ACHN (cell line): ENCODE results near the gene FOXL1.
"Not testable (repeated sequence)": the region's sequence is repeated elsewhere in the genome, so short reads cannot be mapped to it uniquely, and the experiment has no call there.

Experiments used
- DNase-seq: peaks from one replicate; pipeline ENCODE4 v3.0.0-alpha.2; 2015
- in situ Hi-C: cut with HindIII; loops from 2 replicates; pipeline ENCODE4 v1.10.0; 2017; ENCODE audit warnings: low sequenced_read_pairs, low pct_ligation_motif_present, low pct_unique_long_range_greater_than_20kb

Gene FOXL1

GRCh38 chr16:86575754-86576557 is 2.4 kb upstream of the FOXL1 start:
- DNase-seq = peak; percentile 98
- in situ Hi-C loops = no loop called here

GRCh38 chr16:86576591-86577313 is 1.6 kb upstream of the FOXL1 start:
- in situ Hi-C loops = no loop called here
- DNase-seq = no peak

- in situ Hi-C loops = no loop called here
Measured at GRCh38 chr16:86577314-86577971, 906 bp upstream of the FOXL1 start.

DNA sequence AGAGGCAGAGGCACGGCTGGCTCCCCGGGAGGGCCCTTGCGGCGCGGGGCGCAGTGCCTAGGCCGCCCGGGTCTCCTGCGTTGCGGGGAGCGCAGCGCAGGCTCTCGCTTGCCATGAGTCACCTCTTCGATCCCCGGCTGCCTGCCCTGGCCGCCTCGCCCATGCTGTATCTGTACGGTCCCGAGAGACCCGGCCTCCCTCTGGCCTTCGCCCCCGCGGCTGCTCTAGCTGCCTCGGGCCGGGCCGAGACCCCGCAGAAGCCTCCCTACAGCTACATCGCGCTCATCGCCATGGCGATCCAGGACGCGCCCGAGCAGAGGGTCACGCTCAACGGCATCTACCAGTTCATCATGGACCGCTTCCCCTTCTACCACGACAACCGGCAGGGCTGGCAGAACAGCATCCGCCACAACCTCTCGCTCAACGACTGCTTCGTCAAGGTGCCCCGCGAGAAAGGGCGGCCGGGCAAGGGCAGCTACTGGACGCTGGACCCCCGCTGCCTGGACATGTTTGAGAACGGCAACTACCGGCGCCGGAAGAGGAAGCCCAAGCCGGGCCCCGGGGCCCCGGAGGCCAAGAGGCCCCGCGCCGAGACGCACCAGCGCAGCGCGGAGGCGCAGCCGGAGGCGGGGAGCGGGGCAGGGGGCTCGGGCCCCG is 390 bp downstream of the FOXL1 start:
- DNase-seq = no peak
- in situ Hi-C loops = no loop called here

More at GRCh38 chr16:86577314-86577971, 906 bp upstream of the FOXL1 start:
- no peak for DNase-seq

- no peak for DNase-seq
- in situ Hi-C loops = no loop called here
Measured at GRCh38 chr16:86579268-86580062, 1.1 kb downstream of the FOXL1 start.

- DNase-seq = no peak
- in situ Hi-C loops = no loop called here
Measured at GRCh38 chr16:86580063-86580790, 1.9 kb downstream of the FOXL1 start.

DNA sequence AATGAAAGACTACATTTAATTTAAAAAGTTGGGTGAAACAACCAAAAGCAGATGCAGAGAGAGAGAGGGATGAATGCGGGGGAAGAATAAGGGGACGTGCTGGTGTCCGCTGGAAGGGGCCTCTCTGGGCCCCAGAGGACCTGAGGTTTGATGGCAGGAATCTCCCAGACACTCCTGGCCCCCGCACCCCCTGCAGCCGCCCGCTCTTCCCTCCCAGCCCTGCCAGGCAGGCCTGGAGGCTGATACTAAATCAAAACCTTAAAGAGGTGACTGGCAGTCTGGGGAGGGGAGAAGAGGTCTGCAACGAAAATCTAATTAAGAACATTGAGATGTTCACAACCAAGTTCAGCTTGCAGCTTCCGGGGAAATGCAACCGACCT is 2.4 kb downstream of the FOXL1 start:
- DNase-seq = no peak
- in situ Hi-C loops = no loop called here

DNA sequence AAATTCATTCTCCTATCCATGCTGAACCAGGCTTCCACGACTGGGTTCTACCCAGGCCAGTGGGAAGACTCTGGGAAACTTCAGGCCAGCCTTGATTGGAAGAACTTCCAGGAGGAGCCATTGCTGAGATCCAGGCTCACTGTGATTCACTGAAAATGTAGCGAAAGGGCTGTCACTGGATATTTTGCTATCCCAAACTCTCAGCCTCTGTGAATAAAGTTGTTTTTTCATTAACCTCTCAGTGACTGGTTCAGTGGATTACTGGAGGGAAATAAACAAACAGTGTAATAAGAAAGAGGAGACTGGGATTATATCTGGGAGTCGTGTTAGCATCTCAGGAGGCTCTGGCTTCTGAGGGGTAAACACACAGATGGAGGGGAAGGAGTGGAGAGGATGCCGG is 3.1 kb downstream of the FOXL1 start:
- in situ Hi-C loops = no loop called here
- DNase-seq = no peak

DNA sequence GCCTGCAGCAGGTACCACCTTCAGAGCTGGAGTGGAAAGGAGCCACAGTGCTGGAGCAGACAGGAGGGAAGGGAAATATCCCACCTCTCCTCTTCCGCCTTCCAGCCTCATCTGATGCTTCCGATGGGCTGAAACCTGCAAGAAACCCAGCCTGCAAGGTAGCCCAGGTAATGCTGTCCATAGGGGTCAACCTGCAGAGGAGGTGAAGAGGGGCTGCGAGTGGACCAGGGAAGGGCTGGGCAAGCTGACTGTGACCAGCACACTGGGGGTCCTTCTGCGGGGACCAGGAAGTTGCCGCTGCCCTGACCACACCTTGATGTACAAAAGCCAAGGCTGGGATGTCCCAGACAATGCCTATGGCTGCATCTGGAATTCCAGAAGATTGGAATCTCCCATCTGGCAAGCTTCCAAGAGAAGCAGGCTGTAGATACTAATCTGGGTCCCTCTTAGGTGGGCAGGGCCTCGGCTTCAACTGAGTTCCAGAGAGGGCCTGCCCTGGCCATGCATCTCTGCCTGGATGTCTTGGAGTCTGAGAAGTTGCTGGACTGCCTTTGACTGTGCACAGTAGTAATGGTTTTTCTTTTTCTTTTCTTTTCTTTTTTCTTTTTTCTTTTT is 5.8 kb downstream of the FOXL1 start:
- in situ Hi-C loops = no loop called here
- no peak for DNase-seq

DNA sequence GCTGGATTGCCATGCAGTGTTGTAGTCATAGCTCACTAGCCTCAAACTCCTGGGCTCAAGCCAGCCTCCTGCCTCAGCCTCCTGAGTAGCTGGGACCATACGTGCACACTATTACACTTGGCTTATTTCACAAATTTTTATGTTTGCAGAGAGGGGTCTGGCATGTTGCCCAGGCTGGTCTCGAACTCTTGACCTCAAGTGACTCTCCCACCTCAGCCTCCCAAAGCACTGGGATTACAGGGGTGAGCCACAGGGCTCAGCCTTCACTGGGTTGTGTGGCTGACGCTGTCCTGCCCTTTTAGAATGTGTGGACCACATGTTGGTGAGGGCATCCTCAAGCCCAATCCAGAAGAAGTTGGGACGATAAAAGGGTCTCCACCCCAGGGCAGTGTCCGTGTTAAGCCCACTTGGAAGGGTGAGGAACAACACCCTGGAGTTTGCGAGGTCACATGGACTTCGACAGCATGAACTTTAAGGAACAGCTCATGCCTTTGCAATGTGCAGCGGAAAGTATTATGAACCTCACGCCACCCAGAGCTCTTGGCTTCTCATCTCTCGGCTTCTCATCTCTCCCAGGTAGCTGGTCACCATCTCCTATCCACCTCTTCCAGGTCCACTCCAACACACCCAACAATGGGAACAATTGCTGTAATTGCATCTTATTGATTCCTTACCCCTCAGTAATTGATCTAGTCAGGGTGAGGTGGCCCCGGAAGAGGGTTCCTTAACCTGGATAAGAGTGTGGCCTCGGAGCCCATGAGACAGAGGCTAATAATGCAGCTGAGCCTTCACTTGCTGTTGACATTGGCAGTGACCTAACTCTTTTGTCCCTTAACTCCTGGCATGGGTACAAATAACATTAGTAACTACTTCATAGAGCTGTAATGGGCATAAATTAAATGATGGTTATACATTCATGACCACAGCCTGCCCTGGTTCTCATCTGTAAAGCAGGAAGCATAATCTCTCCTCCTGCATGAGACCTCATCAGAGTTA is 6.7 kb downstream of the FOXL1 start:
- in situ Hi-C loops = no loop called here
- no peak for DNase-seq

- no peak for DNase-seq
Measured at GRCh38 chr16:86585821-86586611, 7.7 kb downstream of the FOXL1 start.

GRCh38 chr16:86587487-86587886 is 9.1 kb downstream of the FOXL1 start:
- DNase-seq = no peak
- in situ Hi-C loops = no loop called here

More at GRCh38 chr16:86585821-86586611, 7.7 kb downstream of the FOXL1 start:
- in situ Hi-C loops = no loop called here

DNA sequence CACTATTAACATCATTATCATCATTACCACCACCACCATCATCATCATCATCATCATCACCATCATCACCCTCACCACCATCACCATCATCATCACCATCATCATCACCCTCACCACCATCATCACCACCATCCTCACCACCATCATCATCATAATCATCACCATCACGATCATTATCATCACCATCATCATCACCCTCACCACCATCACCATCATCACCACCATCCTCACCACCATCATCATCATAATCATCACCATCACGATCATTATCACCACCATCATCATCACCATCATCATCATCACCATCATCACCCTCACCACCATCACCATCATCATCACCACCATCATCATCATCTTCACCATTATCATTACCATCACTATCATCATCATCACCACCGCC is 9.6 kb downstream of the FOXL1 start:
- in situ Hi-C loops, DNase-seq: not testable (repeated sequence)

GRCh38 chr16:86590501-86591144 is 12.3 kb downstream of the FOXL1 start:
- DNase-seq = no peak
- in situ Hi-C loops = no loop called here

DNA sequence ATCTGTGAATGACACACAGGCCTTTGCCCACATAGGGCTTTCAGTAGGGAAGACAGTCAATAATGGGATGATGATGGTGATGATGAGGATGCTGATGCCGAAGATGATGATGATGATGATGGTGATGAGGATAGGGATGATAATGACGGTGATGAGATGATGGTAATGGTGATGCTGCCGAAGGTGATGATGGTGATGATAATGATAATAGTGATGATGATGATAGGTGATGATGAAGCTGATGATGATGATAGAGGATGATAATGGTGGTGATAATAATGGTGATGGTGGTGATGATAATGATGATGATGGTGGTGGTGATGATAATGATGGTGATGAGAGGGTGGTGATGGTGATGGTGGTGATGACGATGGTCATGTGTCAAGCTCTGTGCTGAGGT is 12.9 kb downstream of the FOXL1 start:
- DNase-seq = no peak
- in situ Hi-C loops = no loop called here
